Right renal cortex interstitium (tissue), 3 donors: ENCODE measurements around the gene TMEM106A. TPM values are rescaled to one million over a fixed set of nuclear protein-coding genes. Genes with fewer than 3 reads are reported as not detected.
"Not testable (repeated sequence)": the region's sequence is repeated elsewhere in the genome, so short reads cannot be mapped to it uniquely, and the experiment has no call there.

Source experiments
- DNase-seq, 3 donors: peaks; one replicate each; pipeline ENCODE4 v3.0.0-alpha.2; 2013; ENCODE audit warnings: low read depth in 3 of 3, low spot score in 2 of 3
- polyA plus RNA-seq, 3 donors: library from polyadenylated mRNA; unstranded; fragments of 120-200 nt; gene quantifications; one replicate each; pipeline ENCODE4 v1.2.1, GENCODE V29; 2013; ENCODE audit not compliant: insufficient read length in 3 of 3

The TMEM106A gene, protein sequence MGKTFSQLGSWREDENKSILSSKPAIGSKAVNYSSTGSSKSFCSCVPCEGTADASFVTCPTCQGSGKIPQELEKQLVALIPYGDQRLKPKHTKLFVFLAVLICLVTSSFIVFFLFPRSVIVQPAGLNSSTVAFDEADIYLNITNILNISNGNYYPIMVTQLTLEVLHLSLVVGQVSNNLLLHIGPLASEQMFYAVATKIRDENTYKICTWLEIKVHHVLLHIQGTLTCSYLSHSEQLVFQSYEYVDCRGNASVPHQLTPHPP
- polyA plus RNA-seq, result 10 to 100 TPM; 13.0 to 18.4 (median 15.2) TPM

DNA sequence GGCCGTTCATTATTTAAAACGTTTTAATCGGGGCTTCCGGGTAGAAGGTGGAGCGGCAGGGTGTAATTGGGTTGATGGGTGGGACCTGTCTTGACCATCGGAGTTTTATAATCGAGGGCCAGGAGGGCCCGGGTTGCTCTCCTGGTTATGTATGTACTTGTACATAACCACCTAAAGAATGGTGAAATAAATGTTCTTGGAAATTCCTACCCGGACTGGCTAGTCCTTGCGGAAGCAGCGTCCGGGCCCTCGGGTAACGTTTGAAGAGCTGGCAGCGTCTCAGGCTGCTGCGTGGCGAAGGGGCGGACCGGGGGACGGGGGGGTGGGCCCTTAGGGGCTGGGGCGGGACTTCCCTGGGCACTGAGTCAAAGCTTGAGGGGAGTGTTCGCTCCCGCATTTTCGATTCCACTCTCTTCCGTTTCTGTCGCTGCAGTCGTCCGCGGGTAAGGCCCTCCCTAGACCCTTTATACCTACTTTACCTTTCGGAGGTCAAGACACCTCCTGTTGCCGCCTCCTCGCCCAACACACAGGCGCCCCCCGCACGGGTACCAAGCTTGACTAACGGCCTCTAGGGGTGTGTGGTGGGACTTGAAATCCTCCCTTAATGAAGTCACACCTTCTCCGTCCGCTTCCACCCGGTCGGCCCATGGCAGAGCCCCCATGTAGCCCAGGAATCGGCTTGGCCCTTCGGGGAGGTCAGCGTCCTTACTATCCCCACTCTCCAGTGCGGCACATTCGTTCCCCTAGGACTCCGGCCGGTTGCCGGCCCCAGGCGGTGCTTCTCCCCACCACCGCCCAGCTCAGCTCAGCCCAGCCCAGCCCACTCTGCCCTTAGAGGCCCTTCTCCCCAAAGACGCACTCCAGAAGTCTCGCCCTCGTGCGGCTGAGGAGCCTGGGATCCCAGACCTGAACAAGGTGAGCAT is at the start of gene TMEM106A:
Gene TMEM106A, plus strand, starts transcription at position 396 of the 923 bp plus-strand sequence. CDS start 1,167 bp downstream, outside the sequence.
- DNase-seq, result peak; percentile 52 to 75 (median 62)

DNA sequence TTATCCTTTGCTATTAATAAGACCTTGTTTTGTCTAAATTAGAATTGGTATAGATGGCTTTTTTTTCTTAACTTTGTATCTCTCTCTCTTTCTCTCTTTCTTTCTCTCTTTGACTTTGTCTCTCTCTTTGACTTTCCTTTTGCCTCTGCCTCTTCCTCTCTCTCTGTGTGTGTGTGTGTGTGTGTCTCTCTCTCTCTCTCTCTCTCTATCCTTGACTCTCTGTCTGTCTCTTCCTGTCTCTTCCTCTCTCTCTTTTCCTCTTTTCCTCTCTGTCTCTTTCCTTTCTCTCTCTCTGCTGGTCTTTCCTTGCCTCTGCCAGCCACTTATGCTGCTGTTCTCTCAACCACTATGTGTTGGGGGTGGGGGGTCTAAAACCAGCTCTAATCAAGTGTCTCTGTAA is 45.7 kb upstream of the TMEM106A start:
- not testable (repeated sequence) for DNase-seq

DNA sequence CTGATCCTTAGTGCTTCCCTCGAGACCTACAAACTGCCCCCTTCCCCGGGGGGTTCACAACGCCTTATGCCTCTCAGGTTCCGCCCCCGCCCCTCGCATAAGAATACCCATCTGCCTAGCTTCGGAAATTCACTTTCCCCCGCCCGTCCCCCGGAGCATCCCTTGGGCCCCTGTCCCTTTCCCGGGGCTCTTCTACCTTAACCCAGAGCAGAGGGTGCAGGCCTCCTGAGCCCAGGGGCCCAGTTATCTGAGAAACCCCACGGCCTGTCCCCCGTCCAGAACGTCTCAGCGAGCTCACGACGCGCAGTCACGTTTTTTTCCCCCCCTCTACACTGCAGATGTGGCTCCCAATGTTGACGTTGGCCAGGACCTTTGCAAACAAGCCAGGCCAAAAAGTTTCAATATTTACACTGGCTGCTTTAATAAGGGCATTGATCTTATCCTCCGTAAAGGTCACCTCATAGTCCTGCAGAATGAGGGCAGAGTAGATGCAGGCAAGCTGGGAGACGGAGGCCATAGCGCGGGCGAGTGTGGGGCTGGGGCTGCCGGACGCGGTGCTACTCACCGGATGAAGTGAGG is 42.0 kb upstream of the TMEM106A start:
- DNase-seq, result peak in 1 of 3 donors; percentile 5

DNA sequence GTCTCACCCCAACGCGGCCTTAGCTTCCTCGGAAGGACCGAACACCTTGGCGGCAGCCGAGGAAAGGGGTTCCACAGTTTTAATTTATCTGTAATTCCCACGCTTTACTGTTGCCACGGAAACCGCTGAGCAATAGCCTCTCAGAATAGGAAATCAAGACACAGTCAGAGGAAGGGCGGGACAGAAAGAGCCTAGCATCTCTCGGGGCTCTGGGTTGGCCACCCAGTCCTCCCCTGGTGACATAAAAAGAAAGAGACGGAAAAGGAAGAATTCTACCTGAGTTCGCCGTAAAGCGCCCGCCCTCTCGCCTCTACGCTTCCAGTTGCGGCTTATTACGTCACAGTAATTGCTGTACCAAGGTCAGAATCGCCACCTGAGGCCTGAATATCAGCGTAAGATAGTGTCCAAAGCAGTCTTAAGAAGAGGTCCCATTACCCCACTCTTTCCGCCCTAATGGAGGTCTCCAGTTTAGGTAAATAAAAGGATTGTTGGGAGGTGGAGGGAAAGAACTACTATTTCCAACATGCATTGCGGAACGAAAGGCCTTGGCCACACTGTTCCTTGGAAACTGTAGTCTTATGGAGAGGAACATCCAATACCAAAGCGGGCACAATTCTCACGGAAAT is 41.4 kb upstream of the TMEM106A start:
- peak; percentile 88 to 90 (median 90) for DNase-seq

DNA sequence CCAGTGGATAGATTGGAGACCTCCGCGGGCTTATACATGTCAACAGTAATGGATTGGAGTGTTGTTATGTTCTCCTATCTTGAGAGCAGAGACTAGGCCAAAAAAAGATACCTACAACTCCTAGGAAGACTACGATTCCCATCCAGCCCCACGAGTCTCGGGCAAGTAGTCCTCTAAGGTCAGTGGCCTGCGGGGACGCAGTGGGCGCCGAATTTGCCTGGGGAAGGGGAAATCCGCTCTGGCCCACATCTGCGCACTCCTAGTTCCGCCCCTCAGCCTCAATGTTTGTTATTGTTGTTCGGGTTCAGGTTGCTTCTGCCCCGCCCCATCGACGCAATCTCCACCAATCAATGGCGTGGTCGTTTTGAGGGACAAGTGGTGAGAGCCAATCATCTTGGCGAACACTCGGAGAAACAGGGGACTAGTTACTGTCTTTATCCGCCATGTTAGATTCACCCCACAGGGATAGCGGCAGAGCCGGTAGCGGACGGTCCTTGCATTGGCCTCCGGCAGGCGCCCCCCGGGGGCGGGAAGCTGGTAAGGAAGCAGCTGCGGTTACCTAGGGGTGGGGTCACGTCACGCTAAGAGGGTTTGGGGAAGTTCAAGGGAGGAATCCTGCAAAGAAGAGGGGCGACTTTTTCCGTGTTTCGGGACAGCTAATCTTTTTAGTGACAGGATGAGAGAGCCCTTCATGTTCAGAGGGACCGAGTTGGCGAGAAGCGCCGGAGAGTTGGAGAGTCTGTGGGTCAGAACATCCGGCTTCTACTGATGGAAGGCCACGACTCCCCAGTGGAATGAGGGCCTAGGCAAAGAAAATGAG is 40.7 kb upstream of the TMEM106A start, which contains the start of gene NBR1:
Gene NBR1, plus strand, starts transcription at position 449 of the 820 bp plus-strand sequence. CDS start 4,586 bp downstream, outside the sequence.
- peak; percentile 98 for DNase-seq

DNA sequence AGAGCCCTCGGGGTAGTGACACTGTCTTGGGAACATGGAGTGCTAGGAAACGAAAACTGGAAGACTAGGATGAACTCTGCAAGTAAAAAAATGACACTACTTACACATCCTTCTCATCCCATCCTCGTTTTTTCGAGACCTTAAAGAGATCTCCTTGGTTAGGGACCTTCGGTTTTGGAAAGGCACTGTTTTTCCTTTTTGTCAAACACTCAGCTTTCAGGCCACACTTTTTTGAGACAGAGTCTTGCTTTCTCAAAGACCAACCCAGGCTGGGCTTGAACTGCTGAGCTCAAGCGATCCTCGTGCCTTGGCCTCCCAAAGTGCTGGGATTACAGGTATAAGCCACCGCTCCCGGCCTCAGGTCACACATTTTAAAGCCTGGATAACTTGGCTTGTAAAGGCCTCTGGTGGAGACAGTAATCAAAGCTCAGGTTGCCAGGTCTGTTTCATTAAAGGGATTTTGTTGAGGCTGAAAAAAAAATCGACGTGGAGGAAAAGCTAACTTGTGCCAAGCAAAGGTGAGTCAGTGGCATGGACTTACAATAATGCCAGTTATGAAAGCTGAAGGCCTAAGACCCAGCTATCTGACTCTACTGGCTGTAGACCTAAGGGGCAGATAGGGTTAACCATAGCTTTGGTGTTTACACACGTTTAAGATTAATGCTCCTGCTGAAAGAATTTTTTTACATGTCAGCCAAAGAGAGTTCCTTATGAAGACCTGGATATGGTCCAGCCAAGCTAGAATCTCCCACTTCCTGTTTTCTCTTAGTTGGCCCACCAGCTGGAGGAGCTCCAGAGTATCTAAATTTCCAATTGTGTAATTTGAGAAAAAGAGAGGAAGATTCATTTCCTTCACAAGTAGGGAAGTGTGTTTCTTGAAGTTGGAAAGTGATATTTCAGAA is 39.8 kb upstream of the TMEM106A start:
- DNase-seq, result peak; percentile 68 to 77 (median 72)

DNA sequence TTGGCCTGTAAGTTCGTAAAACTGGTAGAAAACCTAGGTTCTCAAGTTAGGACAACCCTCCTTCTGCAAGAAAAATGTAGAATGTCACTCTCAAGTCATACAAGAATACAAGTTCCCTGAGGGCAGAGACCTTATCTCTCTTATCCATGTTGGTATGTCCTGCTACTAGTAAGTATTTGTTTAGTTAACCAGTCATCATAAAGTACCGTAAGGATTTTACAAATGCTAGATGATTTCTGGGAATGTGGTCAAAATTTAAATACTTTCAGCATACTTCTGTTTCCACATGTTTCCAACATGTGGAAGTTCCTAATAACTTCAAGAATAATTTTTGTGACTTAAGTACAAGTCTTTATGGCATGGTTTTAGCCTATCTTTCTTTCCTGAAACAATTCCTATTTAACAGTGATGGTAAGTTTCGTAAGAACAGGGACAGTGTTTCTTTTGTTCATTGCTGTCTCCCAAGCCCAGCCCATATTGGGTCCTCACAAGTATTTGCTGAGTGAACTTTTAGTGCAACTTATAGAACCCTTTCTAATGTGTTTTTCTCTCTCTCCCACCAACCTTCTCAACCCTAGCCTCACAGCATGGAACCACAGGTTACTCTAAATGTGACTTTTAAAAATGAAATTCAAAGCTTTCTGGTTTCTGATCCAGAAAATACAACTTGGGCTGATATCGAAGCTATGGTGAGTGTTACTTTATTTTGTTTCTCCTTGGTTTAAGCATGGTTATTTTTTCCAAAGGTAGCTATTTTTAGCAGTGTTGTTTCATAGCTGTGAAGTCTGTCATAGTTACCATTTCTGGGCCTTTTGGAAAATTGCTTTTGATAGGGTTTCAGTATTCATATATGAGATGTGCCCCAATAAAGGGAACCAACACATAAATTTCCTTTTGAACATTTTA is 36.2 kb upstream of the TMEM106A start:
- no peak for DNase-seq

DNA sequence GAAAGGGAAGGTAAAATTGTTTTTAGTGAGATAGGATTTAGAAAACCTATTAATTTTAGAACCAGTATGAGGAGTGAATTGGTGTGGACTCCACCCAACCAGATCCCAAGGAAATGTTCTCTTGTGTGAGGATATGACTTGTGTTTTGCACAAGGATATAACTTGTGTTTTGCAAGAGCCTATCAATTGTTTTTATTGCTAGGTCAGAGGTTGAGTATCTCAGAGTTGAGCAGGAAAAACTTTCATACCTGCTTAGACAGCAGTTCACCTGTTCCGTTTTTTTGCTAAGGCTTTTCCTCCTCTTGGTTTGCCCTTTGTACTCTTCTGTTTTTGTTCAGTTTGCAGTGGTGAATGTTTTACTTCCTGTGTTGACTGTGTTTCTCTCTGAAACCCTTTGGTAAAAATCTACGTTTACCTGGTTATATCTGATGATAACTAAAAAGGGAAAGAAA is 35.5 kb upstream of the TMEM106A start:
- DNase-seq, result no peak

DNA sequence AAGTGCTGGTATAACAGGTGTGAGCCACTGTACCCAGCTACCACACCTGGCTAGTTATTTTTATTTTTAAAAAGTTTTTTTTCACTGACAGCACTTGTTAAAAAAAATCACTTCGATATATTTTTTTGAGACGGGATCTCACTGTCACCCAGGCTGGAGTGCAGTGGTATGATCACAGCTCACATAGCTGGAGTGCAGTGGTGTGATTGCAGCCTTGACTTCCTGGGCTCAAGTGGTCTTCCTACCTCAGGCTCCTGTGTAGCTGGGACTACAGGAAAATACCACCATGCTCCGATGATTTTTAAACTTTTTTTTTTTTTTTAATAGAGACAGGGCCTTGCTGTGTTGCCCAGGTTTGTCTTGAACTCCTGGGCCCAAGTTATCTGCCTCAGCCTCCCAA is 27.8 kb upstream of the TMEM106A start:
- DNase-seq, result no peak

DNA sequence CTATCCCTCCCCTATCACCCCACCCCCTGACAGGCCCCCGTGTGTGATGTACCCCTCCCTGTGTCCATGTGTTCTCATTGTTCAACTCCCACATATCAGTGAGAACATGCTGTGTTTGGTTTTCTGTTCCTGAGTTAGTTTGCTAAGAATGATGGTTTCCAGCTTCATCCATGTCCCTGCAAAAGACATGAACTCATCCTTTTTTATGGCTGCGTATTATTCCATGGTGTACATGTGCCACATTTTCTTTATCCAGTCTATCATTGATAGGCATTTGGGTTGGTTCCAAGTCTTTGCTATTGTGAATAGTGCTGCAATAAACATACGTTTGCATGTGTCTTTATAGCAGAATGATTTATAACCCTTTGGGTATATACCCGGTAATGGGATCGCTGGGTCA is 25.0 kb upstream of the TMEM106A start:
- DNase-seq, result not testable (repeated sequence)

DNA sequence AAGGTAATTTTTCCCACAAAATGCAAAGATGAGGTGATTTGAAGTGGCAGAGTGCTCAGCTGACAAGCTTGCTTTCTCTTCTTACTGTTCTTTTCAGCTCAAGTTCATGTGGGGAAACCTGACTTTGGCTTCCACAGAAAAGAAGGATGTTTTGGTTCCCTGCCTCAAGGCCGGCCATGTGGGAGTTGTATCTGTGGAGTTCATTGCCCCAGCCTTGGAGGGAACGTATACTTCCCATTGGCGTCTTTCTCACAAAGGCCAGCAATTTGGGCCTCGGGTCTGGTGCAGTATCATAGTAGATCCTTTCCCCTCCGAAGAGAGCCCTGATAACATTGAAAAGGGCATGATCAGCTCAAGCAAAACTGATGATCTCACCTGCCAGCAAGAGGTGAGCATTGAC is 18.4 kb upstream of the TMEM106A start:
- no peak for DNase-seq

DNA sequence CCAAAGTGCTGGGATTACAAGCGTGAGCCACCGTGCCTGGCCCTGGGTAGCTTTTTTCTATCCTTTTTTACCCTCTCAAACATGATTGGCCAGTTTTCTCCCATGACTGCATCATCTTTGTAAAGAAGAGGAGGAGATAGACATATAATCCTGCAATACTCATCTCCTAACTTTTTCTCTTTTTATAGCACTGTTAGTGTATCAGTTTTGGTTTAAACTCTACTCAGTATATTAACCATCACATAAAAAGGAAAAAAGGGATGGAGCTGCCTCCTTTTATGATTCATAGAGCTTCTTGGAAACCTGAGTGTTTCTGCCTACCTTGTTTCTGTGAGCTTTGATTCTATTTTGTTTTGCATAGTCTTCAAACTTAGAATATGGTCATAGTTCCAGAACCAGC is 12.0 kb upstream of the TMEM106A start:
- DNase-seq, result no peak

DNA sequence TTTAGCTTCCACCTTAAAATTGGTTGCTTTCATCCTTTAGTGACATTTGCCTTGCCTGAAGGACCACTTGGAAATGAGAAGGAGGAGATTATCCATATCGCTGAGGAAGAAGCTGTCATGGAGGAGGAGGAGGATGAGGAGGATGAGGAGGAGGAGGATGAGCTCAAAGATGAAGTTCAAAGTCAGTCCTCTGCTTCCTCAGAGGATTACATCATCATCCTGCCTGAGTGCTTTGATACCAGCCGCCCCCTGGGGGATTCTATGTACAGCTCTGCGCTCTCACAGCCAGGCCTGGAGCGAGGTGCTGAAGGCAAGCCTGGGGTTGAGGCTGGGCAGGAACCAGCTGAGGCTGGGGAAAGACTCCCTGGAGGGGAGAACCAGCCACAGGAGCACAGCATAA is 11.5 kb upstream of the TMEM106A start:
- no peak for DNase-seq

DNA sequence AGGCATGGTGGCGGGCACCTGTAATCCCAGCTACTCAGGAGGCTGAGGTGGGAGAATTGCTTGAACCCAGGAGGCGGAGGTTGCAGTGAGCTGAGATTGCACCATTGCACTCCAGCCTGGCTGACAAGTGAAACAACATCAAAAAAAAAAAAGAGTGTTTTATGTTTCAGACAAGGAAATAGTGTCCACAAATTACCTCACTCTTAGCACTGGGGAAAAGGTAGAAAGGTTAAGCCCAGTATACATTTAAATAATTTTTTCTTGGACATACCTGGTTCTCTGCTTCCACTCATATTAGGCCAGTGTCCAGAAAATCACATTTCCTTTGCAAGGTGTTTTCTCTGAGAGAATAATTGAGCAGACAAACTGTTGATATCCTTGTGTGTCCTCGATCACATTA is 8.7 kb upstream of the TMEM106A start:
- not testable (repeated sequence) for DNase-seq

DNA sequence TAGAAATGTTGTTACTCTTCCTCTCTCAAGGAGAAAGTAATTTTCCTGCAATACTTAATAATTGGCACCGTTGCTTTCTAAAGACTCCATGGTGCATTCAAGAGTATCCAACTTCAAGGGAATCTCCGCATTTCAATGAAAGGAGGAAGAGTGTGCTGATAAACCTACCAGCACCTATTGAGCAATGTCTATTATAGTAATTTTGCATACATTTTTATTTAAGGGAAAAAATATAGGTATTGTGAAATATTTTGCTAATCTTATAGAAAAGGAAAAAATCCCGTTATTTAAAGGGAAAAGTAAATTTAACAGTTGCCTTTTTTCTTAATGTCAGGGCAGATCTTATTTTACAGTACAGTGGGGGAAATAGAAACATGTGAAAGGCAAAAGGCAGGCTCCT is 1.1 kb upstream of the TMEM106A start:
- no peak for DNase-seq

DNA sequence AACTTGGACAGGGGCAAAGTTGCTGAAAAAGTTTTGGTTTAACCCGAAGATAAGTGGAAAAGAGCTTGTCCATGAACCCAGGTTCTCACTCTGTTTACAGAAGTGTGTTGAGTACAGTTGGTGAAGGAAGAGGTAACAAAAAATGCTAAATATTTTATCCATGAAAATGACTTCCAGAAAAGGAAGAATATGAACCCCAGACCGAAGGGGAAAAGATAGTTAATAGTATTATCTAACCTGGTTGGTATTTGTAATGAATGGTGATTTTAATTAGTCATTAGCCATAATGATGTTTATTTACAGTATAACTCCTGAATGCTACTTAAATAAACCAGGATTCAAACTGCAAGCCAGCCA is 574 bp upstream of the TMEM106A start:
- no peak for DNase-seq

DNA sequence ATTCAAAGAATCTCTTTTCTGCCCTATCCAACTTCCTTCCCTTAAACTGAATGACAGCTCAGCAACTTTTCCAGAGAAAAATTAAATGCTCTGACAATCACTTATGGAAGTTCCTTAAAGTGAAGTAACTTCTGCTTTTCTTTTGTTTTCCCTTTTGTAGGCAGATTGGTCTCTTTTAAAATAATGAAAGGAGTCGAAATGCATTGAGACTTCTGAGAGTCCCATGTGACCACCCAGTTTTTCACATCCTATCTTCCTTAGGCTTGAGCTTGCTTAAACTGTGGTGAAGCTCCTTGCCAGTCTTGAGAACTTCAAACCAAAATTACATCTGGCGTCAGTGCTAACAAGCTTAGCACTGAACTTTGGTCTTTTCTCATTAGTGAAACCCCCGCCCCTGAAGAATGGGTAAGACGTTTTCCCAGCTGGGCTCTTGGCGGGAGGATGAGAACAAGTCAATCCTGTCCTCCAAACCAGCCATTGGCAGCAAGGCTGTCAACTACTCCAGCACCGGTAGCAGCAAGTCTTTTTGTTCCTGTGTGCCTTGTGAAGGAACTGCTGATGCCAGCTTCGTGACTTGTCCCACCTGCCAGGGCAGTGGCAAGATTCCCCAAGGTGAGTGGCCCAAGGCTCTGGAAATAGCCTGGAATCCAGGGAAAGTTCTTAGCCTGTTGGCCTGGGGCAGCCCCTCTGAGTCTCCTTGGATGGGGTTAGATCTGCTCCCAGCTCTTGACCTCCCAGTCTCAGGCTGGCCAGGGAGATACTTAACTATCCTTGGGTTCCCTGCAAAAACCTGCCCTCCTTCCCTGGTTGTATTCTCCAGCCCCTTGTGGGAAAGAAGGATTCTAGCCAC is 1.2 kb downstream of the TMEM106A start:
- no peak for DNase-seq
